ENCODE results near the gene ZFP90.
"Not testable (repeated sequence)": the region's sequence is repeated elsewhere in the genome, so short reads cannot be mapped to it uniquely, and the experiment has no call there.

Gene ZFP90

GRCh38 chr16:68538880-68539701 is at the start of gene ZFP90:
TSS of gene ZFP90 (plus strand) at chr16:68539291. CDS start at chr16:68539793, 502 bp downstream.
- intact Hi-C loops (cut with DNase I), result loop anchor here (10.0 kb wide), 1 partner anchor 306 kb away; the partner anchor contains the start of gene TANGO6
- DNase-seq, result peak; percentile 61 to 95 (median 88)

GRCh38 chr16:68490358-68490757 is 48.7 kb upstream of the ZFP90 start:
- DNase-seq, result no peak

GRCh38 chr16:68490829-68491575 is 48.1 kb upstream of the ZFP90 start:
- intact Hi-C loops (cut with DNase I), result no loop called here
- no peak for DNase-seq

More at GRCh38 chr16:68490358-68490757, 48.7 kb upstream of the ZFP90 start:
- intact Hi-C loops (cut with DNase I), result no loop called here

- intact Hi-C loops (cut with DNase I), result no loop called here
- no peak for DNase-seq
Measured at GRCh38 chr16:68491576-68491950, 47.5 kb upstream of the ZFP90 start.

GRCh38 chr16:68492151-68492542 is 46.9 kb upstream of the ZFP90 start:
- intact Hi-C loops (cut with DNase I), result no loop called here
- DNase-seq, result no peak

GRCh38 chr16:68492543-68493411 is 46.3 kb upstream of the ZFP90 start:
- intact Hi-C loops (cut with DNase I), result no loop called here

GRCh38 chr16:68493412-68494070 is 45.5 kb upstream of the ZFP90 start:
- DNase-seq, result no peak
- intact Hi-C loops (cut with DNase I), result no loop called here

More at GRCh38 chr16:68492543-68493411, 46.3 kb upstream of the ZFP90 start:
- DNase-seq, result no peak

- DNase-seq; intact Hi-C loops (cut with DNase I): not testable (repeated sequence)
Measured at GRCh38 chr16:68494261-68494660, 44.8 kb upstream of the ZFP90 start.

GRCh38 chr16:68496689-68497088 is 42.4 kb upstream of the ZFP90 start:
- no peak for DNase-seq
- intact Hi-C loops (cut with DNase I), result no loop called here

- DNase-seq, result no peak
Measured at GRCh38 chr16:68499006-68499405, 40.1 kb upstream of the ZFP90 start.

GRCh38 chr16:68503334-68503733 is 35.8 kb upstream of the ZFP90 start:
- no peak for DNase-seq
- intact Hi-C loops (cut with DNase I), result no loop called here

More at GRCh38 chr16:68499006-68499405, 40.1 kb upstream of the ZFP90 start:
- intact Hi-C loops (cut with DNase I), result no loop called here

GRCh38 chr16:68504066-68504465 is 35.0 kb upstream of the ZFP90 start:
- DNase-seq, result no peak
- intact Hi-C loops (cut with DNase I), result no loop called here

- peak in 39 of 42 donors; percentile 16 to 85 (median 57) for DNase-seq
- intact Hi-C loops (cut with DNase I), result no loop called here
Measured at GRCh38 chr16:68506331-68507053, 32.6 kb upstream of the ZFP90 start.

- DNase-seq, result no peak
- intact Hi-C loops (cut with DNase I), result no loop called here
Measured at GRCh38 chr16:68508013-68508412, 31.1 kb upstream of the ZFP90 start.

- intact Hi-C loops (cut with DNase I), result no loop called here
- DNase-seq, result no peak
Measured at GRCh38 chr16:68508641-68509240, 30.4 kb upstream of the ZFP90 start.

- intact Hi-C loops (cut with DNase I), result no loop called here
Measured at GRCh38 chr16:68509381-68509780, 29.7 kb upstream of the ZFP90 start.

GRCh38 chr16:68510775-68511174 is 28.3 kb upstream of the ZFP90 start:
- intact Hi-C loops (cut with DNase I), result loop anchor here (5.0 kb wide), 1 partner anchor 63 kb away; the partner anchor contains the start of gene SMPD3
- no peak for DNase-seq

More at GRCh38 chr16:68509381-68509780, 29.7 kb upstream of the ZFP90 start:
- DNase-seq, result no peak

Measured in head of caudate nucleus (tissue), 42 donors.